GM13976 (cell line): ENCODE data around the gene ZNF652.
"Not testable (repeated sequence)": the region's sequence is repeated elsewhere in the genome, so short reads cannot be mapped to it uniquely, and the experiment has no call there.

Source experiments
- DNase-seq: peaks from one replicate; pipeline ENCODE4 v3.0.0; 2012; ENCODE audit warnings: low spot score
- CTCF ChIP-seq: IDR thresholded peaks from 2 replicates; pipeline ENCODE4 v1.5.1; 2012; ENCODE audit warnings: borderline replicate concordance, mild to moderate bottlenecking; ENCODE audit not compliant: insufficient read depth; ENCODE audit errors: extremely low read depth, missing control alignments, control extremely low read depth
- in situ Hi-C: fragments of 300-500 bp; cut with MboI; formaldehyde crosslinking; loops from one replicate; pipeline ENCODE4 v1.12.0; 2022; ENCODE audit warnings: low sequenced_read_pairs, mixed read lengths, inconsistent platforms; ENCODE audit not compliant: unreplicated experiment

The ZNF652 gene

DNA sequence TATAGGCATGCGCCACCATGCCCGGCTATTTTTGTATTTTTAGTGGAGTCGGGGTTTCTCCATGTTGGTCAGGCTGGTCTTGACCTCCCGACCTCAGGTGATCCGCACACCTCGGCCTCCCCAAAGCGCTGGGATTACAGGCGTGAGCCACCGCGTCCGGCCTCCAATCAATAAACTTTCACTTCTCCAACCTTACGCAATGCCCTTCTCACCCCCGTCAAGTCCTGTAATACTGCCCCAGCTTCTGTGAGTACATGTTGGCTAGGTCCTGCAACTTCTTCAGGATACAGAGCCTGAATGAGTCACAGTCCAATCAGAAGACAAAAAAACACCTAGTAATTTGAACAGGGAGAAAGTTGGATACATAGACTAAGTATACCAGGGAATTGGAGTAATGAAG, 84.4 kb downstream of the ZNF652 start:
- TF ChIP-seq CTCF = no peak
- in situ Hi-C loops = no loop called here
- DNase-seq = no peak

GRCh38 chr17:49275981-49276380, 86.1 kb downstream of the ZNF652 start:
- in situ Hi-C loops, DNase-seq: not testable (repeated sequence)

- no peak for DNase-seq
- in situ Hi-C loops = no loop called here
- no peak for TF ChIP-seq CTCF
These were observed 92.7 kb downstream of the ZNF652 start for GRCh38 chr17:49269356-49269755.

GRCh38 chr17:49267912-49268311, 94.1 kb downstream of the ZNF652 start:
- DNase-seq = no peak
- in situ Hi-C loops = no loop called here
- TF ChIP-seq CTCF = no peak

- in situ Hi-C loops = no loop called here
- no peak for TF ChIP-seq CTCF
- no peak for DNase-seq
These were observed 95.8 kb downstream of the ZNF652 start for GRCh38 chr17:49266233-49266632.

DNA sequence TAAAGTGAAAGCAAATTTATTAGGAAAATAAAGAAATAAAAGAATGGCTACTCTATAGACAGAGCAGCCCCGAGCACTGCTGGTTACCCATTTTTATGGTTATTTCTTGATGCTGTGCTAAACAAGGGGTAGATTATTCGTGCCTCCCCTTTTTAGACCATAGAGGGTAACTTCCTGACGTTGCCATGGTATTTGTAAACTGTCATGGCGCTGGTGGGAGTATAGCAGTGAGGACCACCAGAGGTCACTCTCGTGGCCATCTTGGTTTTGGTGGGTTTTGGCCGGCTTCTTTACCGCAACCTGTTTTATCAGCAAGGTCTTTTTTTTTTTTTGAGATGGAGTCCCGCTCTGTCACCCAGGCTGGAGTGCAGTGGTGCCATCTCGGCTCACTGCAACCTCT, 100.5 kb downstream of the ZNF652 start:
- DNase-seq, in situ Hi-C loops: not testable (repeated sequence)

- TF ChIP-seq CTCF = no peak
- in situ Hi-C loops = no loop called here
These were observed 101.2 kb downstream of the ZNF652 start for GRCh38 chr17:49260817-49261291.

More at GRCh38 chr17:49260817-49261291, 101.2 kb downstream of the ZNF652 start:
- no peak for DNase-seq
